Esophagus mucosa (tissue), 1 donor: Measurements from ENCODE around the gene SCAPER. TPM values are rescaled to one million over a fixed set of nuclear protein-coding genes. Genes with fewer than 3 reads are reported as not detected.
"Not testable (repeated sequence)": the region's sequence is repeated elsewhere in the genome, so short reads cannot be mapped to it uniquely, and the experiment has no call there.

Experiments
- ATAC-seq: fragments of 200-7000 bp; cut with Tn5 transposase; one replicate; pipeline ENCODE4 v1.9.1; 2020
- total RNA-seq: library from RNA; stranded (reverse); gene quantifications from one replicate; pipeline ENCODE4 v1.2.4, GENCODE V29; 2023
- donor health status: DM: yes; HTN: yes; CAD: no.

The SCAPER gene
- total RNA-seq, 1 donor from 2014 or later = 19.5 TPM

GRCh38 chr15:76776480-76776879, 128.7 kb downstream of the SCAPER start:
- no peak for ATAC-seq

DNA sequence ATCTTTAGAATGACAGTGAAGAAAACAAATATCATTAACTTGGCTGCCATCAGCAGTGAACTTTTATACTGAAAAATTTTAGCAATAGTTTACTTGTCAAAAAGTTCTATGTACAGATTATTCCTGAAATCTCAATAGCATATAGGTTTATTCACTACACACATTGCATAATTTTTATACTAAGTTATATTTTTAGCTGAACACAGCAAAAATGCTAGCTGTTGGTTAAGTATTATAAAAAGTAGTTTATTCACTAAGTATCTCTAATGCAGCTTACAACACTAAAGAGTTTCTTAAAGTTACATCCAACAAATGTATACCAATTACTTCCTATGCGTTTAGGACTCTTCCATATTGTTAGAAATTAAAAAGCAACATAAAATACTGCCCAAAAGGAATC, 131.9 kb downstream of the SCAPER start:
- ATAC-seq = no peak

GRCh38 chr15:76772776-76773175, 132.4 kb downstream of the SCAPER start:
- no peak for ATAC-seq

- no peak for ATAC-seq
Measured at GRCh38 chr15:76764004-76764403, 141.1 kb downstream of the SCAPER start.

DNA sequence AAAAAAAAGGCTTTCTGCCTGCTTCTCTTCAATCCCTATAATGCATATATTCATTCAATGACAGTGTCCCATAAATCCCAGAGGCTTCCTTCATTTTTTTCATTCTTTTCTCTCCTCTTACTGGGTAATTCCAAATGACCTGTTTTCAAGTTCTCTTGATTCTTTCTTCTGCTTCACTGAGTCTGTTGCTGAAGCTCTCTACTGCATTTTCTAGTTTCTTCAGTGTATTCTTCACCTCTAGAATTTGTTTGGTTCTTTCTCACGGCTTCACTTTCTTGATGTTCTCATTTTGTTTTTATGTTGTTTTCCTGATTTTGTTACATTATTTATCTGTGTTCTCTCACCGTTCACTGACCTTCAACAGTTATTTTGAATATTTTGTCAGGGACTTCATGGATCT, 141.6 kb downstream of the SCAPER start:
- ATAC-seq = no peak

DNA sequence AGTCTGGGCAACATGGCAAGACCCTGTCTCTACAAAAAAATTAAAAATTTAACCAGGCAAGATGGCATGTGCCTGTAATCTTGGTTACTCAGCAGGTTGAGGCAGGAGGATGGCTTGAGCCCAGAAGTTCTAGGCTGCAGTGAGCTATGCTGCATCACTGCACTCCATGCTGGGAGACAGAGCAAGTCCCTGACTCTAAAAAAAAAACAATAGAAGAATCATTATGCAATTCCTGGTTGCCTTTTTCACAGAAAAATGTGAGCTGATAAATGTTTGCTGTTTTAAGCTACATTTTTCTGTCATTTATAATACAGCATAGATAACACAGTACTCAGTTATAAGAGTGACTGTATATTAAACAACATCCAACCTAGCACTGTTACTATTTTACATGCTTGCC, 148.8 kb downstream of the SCAPER start:
- ATAC-seq = no peak

GRCh38 chr15:76753771-76754170, 151.4 kb downstream of the SCAPER start:
- ATAC-seq = no peak

DNA sequence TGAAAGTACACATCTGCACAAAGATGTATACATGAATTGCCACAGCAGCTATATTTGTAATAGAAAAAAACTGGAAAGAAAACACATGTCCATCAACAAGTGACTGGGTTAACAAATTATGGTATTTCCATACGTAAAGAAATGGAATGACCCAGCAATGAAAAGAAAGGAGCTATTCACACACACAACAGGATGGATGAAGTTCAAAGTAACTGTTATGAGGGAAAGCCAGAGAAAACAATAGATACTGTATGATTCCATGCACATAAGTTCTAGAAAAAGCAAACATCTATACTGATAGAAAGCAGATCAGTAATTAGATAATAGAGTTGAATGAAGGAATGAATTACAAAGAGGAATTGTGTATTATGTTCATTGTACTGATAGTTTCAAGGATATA, 152.0 kb downstream of the SCAPER start:
- no peak for ATAC-seq

GRCh38 chr15:76752549-76752948, 152.6 kb downstream of the SCAPER start:
- no peak for ATAC-seq

- ATAC-seq = no peak
Measured at GRCh38 chr15:76737573-76737972, 167.6 kb downstream of the SCAPER start.

DNA sequence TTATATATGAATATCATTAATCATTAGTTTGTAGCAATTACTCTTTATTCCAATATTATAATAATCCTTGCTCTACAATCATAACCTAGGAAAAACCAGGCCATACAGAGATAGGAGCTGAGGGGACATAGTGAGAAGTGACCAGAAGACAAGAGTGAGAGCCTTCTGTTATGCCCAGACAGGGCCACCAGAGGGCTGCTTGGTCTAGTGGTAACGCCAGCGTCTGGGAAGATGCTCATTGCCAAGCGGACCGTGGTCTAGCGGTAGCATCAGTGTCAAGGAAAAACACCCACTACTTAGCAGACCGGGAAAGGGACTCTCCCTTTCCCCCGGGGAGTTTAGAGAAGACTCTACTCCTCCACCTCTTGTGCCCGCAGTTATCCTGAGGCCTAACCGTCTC, 172.8 kb downstream of the SCAPER start:
- not testable (repeated sequence) for ATAC-seq

- ATAC-seq = no peak
Measured at GRCh38 chr15:76730262-76730661, 174.9 kb downstream of the SCAPER start.

- no peak for ATAC-seq
Measured at GRCh38 chr15:76718863-76719262, 186.3 kb downstream of the SCAPER start.

DNA sequence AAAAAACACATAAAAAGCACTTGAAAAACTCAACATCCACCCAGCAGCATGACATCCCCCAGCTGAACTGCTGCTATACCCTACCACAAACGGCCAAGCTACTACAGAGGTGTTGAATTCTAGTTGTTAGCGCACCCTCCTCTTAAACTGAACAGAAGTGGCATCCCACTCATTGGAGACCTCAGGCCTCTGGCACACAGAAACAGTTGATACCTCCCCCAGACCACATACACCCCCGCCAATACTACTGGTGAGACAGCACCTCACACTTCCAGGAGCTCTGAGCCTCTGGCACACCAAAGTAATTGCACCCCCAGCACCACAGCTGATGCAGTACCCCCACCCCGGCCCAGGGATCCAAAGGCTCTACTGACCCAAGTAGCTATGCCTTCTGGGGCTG, 190.2 kb downstream of the SCAPER start:
- no peak for ATAC-seq

DNA sequence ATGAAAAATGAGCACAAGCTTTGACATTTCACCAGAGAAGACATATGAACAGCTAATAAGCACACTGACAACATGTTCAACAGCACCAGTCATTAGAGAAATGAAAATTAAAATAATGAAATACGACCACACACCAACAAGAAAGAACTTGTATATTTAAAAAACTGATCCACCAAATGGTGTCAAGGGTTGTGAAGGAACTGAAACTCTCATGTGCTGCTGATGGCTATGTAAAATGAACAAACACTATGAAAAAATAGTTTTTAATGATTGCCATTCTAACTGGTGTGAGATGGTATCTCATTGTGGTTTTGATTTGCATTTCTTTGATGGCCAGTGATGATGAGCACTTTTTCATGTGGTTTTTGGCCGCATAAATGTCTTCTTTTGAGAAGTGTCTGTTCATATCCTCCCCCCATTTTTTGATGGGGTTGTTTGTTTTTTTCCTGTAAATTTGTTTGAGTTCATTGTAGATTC, 193.8 kb downstream of the SCAPER start:
- ATAC-seq = no peak

DNA sequence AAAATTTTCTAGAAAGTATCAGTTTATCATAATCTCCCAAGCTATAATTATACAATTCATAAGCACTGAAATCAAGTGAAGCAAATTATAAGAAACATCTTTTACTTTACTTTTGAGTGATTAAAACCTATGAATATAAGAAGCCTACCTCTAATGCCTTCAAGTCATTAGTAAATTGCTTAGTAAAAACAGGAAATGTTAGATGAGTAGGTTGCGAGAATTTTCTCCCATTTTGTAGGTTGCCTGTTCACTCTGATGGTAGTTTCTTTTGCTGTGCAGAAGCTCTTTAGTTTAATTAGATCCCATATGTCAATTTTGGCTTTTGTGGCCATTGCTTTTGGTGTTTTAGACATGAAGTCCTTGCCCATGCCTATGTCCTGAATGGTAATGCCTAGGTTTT, 201.1 kb downstream of the SCAPER start:
- not testable (repeated sequence) for ATAC-seq

DNA sequence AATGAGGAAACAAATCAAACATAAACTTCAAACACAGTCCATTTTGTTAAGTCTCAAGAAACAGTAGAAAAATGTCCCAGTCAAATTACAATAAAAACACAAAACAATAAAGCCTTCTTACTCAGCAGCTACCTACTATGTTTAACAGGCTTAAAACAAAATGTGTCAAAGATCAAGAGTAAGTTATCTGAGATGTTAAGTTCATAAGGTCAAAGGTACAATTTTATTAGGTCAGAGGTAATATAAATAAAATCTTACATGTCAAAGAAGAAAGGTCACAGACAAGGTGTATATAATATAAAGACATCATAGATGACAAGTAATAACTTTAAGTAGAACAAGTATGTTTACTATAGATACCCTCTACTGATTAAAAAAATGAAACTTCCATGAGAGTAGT, 208.3 kb downstream of the SCAPER start:
- ATAC-seq = no peak

DNA sequence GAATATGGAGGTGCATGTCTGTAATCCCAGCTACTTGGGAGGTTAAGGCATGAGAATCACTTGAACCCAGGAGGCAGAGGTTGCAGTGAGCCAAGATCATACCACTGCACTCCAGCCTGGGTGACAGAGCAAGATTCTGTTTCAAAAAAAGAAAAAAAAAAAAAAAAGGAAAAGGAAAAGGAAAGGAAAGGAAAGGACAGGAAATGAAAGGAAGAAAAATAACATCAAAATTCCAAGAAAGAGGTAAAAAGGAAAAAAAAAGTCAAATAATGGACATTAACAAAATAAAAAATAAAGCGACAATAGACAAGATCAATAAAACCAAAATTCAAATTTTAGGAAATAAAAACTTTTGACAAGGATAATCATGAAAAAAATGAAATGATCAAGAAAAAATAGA, 212.6 kb downstream of the SCAPER start:
- ATAC-seq = not testable (repeated sequence)

GRCh38 chr15:76687592-76687991, 217.5 kb downstream of the SCAPER start:
- ATAC-seq = not testable (repeated sequence)

DNA sequence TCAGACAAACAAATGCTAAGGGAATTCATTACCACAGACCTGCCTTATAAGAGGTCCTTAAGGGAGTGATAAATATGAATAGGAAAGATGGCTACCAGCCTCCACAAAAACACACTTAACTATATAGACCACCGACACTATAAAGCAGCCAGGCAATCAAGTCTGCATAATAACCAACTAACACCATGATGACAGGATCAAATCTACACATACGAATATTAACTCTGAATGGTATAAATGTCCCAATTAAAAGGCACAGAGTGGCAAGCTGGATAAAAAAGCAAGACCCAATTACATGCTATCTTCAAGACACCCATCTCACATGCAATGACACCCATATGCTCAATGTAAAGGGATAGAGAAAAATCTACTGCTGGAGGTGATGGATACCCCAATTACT, 221.1 kb downstream of the SCAPER start:
- ATAC-seq = no peak

DNA sequence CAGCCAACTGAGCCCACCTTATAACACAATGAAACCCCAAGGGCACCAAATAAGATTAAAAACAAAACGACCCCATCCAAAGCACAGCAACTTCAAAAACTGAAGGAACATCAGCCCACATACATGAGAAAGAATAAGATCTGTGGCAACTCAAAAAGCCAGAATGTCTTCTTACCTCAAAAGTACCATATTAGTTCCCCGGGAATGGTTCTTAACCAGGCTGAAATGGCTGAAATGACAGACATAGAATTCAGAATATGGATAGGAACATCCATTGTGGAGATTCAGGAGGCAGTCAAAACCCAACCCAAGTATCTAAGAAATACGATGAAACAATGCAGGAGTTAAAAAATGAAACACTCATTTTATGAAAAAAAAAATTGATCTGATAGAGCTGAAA, 222.3 kb downstream of the SCAPER start:
- ATAC-seq = no peak

- ATAC-seq = no peak
Measured at GRCh38 chr15:76682259-76682658, 222.9 kb downstream of the SCAPER start.

DNA sequence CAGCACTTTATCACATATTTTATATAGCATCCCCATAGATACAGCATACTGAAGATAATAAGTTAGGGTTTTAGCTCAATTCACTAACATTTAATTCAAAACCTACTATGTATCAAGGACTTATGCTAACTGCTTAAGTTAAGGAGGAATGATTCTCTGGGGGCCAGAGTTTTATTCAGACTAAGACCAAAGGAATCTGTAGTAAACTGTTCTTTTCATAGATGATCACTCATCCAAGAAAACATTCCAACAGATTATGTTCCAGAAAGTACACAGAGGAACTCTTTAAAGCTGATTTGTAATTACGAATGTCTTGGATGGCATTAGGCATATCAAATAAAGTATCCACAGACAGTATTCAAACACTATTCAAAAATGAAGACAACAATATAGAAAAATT, 226.4 kb downstream of the SCAPER start:
- no peak for ATAC-seq

GRCh38 chr15:76674883-76675282, 230.3 kb downstream of the SCAPER start:
- no peak for ATAC-seq

DNA sequence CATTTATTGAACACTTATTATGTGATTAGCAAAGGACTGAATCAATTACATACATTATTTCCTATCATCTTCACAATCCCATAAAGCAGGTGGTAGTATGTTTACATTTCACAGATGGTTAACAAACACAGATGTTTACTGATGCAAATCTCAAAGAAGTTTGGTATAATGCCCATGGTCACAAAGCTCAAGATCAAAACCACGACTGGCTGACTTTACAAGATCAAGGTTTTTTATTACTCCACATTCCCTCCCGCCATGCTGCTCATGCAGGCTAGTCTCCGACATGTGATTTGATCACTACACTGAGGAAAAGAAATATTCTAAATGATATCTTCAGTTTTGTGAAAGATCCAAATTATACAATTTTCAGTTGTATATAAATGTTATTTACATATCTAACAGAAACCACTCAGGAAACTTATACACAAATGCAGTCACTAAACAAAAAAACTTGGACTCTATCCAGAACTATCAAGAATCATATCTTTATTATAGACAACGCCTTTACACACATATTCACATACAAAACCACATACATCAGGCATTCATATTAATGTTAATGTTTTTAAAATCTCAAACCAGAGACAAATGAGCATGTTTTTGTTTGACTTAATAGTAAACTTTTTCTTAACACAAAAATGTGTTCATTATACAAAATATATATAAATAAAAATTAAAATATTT, 235.5 kb downstream of the SCAPER start:
- no peak for ATAC-seq
